ENCODE data around the gene PPM1A.

DNA sequence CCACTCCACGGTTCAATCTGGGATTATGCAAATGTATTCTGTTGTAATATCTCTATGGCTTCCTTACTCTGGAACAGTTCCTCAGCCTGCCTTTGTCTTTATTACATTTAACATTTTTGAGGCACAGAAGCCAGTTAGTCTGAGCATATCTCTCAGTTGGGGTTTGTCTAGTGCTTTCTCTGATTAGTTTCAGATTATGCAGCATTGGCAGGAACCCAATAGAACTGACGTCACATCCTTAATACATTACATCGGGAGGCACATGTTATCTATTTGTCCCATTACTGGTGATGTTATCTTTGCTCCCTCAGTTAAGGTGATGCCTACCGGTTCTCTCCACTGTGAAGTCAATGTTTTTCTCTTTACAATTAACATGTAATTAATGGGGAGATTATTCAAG, 62.4 kb downstream of the PPM1A start:
- no peak for TF ChIP-seq CTCF (IDR thresholded peaks at IDR 0.05)
- no peak for TF ChIP-seq POLR2A (IDR thresholded peaks at IDR 0.05)

Data from tibial nerve (tissue), 3 donors.